ENCODE data around the gene WDFY2. TPM values are rescaled to one million over a fixed set of nuclear protein-coding genes. Genes with fewer than 3 reads are reported as not detected.
"Not testable (repeated sequence)": the region's sequence is repeated elsewhere in the genome, so short reads cannot be mapped to it uniquely, and the experiment has no call there.

Gene WDFY2
- total RNA-seq, 1 donor from 2014 or later: 20.7 TPM

DNA sequence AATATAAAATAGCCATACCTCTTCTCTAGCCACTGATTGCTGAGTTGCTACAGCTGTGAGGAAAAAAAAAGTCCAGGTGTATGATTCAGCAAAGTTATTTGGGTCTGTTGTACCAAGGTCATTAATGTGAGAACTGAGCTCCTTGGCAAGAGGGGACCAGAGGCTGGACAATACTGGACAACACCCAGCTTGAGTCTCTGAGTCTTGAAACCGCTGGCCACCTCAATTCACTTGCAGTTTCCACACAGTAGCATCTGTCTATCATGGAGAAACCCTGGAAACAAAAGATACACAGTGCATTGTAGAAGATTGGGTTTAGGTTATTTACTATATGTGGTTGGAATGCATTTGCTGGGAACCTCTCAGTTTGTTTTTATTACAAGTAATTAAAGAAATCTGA lies 60.4 kb downstream of the WDFY2 start:
- Mint-ChIP-seq H3K36me3 (ENCODE audit: low read depth) (no peaks in the 10 kb centered on the region), H3K27ac (ENCODE audit: unreplicated experiment) (peak overlapping the region; percentile 38), H3K4me1 (peaks cover 50% of the 10 kb centered on the region), H3K9me3 (no peaks in the 10 kb centered on the region), H3K27me3 (ENCODE audit: low read depth) (no peaks in the 10 kb centered on the region), H3K4me3 (no peak overlapping the region)
- TF ChIP-seq CTCF (conservative IDR thresholded peaks at IDR 0.05): no peak
- DNase-seq (ENCODE audit: low read depth, low spot score): no peak

GRCh38 chr13:51645154-51645650 lies 60.9 kb downstream of the WDFY2 start:
- no peak for TF ChIP-seq CTCF (conservative IDR thresholded peaks at IDR 0.05)
- DNase-seq (ENCODE audit: low read depth, low spot score): no peak
- peaks cover 49% of the 10 kb centered on the region for H3K4me1 Mint-ChIP-seq
- H3K9me3 Mint-ChIP-seq: no peaks in the 10 kb centered on the region
- peak overlapping the region; percentile 14 for H3K4me3 Mint-ChIP-seq
- H3K36me3 Mint-ChIP-seq (ENCODE audit: low read depth): no peaks in the 10 kb centered on the region
- peak overlapping the region; percentile 46 for H3K27ac Mint-ChIP-seq (ENCODE audit: unreplicated experiment)
- H3K27me3 Mint-ChIP-seq (ENCODE audit: low read depth): no peaks in the 10 kb centered on the region

DNA sequence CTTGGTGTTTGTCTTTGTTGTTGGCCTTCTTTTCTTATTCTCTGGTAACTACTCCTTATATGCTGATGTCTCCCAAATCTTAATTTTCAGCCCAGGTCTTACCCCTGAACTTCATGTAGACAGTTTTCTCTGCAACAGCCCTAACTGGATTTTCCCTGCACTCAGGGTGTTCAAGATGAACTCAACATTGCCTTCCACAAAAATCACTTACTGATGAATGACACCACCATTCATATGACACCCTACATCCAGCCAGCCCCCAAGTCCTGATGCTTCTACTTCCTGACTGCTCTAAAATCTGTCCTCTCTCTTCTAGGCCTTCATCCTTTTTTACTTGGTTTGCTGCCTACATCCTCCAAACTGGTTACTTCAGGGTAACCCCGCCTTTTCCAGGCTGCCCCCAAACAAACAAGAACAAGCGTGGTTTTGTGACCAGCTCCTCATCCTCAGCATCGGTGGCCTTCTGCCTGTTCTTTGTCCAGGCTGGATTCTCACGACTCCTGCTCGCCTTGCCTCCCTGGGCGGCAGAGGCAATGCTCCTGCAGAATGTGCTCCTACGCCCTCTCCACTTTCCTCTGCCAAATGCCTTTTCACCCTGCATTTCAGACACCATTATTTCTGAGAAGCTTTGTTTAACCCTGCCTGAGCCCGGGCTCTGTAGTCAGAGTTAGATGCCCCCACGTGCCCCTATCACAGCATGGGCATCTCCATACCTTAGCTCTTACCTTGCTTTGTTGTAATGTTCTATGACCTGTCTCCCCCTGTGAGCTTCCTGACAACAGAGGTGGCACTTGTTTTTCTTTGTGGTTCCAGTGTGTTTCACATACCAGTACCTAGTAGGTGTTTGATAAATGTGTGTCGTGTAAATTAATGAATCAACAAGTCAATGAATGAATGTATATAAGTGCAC lies 61.8 kb downstream of the WDFY2 start:
- Mint-ChIP-seq H3K9me3 (no peaks in the 10 kb centered on the region), H3K4me3 (peak overlapping the region; percentile 2), H3K4me1 (peaks cover 49% of the 10 kb centered on the region), H3K36me3 (ENCODE audit: low read depth) (no peaks in the 10 kb centered on the region), H3K27ac (ENCODE audit: unreplicated experiment) (peak overlapping the region; percentile 15), H3K27me3 (ENCODE audit: low read depth) (no peaks in the 10 kb centered on the region)
- no peak for TF ChIP-seq CTCF (conservative IDR thresholded peaks at IDR 0.05)
- DNase-seq (ENCODE audit: low read depth, low spot score): no peak

DNA sequence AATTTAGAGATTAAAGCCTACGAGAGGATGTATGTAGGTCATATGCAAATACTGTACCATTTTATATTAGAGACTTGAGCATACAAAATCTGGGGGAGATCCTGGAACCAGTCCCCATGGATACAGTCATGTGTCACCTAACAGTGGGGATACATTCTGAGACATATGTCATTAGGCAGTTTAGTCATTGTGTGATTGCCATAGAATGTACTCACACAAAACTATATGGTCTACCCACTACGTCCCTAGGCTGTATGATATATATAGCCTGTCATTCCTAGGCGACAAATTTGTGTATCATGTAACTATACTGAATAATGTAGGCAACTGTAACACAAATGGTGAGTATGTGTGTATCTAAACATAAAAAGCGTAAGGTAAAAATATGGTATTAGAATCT lies 62.8 kb downstream of the WDFY2 start:
- H3K9me3 Mint-ChIP-seq: peaks cover 6% of the 10 kb centered on the region
- no peaks in the 10 kb centered on the region for H3K27me3 Mint-ChIP-seq (ENCODE audit: low read depth)
- no peak overlapping the region for H3K27ac Mint-ChIP-seq (ENCODE audit: unreplicated experiment)
- DNase-seq (ENCODE audit: low read depth, low spot score): no peak
- TF ChIP-seq CTCF (conservative IDR thresholded peaks at IDR 0.05): no peak
- peaks cover 49% of the 10 kb centered on the region for H3K4me1 Mint-ChIP-seq
- H3K4me3 Mint-ChIP-seq: no peak overlapping the region
- peaks cover 5% of the 10 kb centered on the region for H3K36me3 Mint-ChIP-seq (ENCODE audit: low read depth)

- H3K27me3 Mint-ChIP-seq (ENCODE audit: low read depth); DNase-seq (ENCODE audit: low read depth, low spot score); H3K4me3 Mint-ChIP-seq; H3K4me1 Mint-ChIP-seq: not testable (repeated sequence)
- Mint-ChIP-seq H3K36me3 (ENCODE audit: low read depth) (peaks cover 46% of the 10 kb centered on the region), H3K9me3 (peaks cover 13% of the 10 kb centered on the region), H3K27ac (ENCODE audit: unreplicated experiment) (peak overlapping the region; percentile 67)
Observed at GRCh38 chr13:51652193-51652592, 67.9 kb downstream of the WDFY2 start.
